HG03196 (cell line): ENCODE data around the gene NLGN1.

Experiments
- ATAC-seq: cut with Tn5 transposase; IDR thresholded peaks from one replicate; pipeline ENCODE4 v1.9.1; 2021; ENCODE audit not compliant: unreplicated experiment

Gene NLGN1

DNA sequence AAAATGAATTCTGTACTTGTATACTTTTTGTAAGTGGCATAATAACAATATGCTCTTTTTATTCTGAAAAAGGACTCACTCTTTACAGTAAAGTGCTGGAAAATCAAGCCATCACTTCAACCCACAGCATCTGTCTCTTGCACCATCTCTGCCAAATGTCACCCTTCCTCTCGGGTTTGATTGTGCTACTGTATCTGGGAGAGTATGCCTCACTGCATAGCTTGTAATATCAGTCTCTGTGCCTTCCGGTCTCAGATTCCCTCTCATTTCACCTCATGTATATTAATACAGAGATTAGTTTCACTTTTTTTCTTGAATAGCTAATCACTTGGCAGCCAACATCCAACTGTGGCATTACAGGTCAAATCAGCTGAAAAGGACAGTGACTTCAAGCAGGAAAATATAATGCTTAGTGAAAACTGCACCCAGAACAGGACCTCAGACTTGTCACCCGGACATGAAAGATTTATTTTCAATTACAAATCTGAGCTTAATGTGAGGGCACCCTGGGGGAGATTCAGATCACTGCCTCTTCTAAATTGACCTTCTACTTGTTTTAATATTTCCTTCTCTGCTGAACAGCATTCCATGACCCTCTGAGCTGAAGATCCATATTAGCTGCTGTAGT lies 855.8 kb downstream of the NLGN1 start:
- ATAC-seq, result no peak

- ATAC-seq, result no peak
Observed at GRCh38 chr3:174253940-174254339, 856.4 kb downstream of the NLGN1 start.

DNA sequence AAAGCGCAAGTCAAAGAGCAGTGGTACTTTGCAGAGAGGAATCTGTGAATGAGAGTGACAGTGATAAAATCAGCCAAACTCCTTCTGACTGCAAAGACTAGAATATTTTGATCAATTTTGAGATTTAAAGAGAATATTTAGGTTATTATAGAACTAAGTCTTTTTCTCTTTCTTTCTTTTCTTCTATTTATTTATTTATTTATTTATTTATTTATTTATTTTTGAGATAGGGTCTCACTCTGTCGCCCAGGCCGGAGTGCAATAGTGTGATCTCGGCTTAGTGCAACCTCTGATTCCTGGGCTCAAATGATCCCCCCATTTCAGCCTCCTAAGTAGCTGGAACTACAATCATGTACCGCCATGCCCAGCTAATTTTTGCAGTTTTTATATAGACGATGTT lies 857.9 kb downstream of the NLGN1 start:
- no peak for ATAC-seq

GRCh38 chr3:174266476-174266875 lies 868.9 kb downstream of the NLGN1 start:
- no peak for ATAC-seq

- no peak for ATAC-seq
Observed at GRCh38 chr3:174268061-174268460, 870.5 kb downstream of the NLGN1 start.

DNA sequence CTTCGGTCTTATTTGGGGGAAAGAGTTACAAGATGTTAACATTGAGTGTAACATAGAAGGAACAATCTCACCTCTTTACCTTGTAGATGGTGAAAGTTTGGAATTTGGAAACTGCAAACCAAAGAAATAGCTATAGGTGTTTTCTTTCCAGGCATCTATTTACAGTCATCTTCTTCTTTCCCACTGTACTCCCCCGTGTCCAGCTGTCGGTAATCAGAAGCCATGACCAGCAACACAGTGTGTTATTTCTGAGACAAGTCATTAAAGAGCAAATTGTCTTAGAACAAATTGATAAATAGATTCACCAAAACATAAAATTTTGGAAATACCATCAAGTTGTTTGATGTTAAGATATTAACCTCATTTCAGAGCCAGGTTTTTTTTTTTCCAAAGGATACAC lies 871.0 kb downstream of the NLGN1 start:
- ATAC-seq, result no peak

DNA sequence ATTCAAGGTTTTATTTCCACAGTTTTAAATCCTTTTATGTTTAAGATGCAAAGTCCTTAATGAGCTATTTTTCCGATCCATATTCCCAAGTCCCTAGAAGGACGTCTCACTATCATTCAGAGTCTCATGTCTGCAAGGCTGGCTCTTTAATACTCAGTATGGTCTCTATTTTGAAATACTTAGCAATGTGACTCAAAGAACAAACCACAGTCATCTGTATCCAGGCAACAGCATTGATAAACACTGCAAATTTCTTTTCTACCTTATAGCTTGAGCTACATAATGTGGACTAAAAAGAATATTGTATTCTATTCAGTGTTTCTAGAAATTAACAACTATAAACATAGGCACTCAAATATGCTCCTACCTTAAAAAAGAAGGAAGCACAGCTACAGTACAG lies 873.3 kb downstream of the NLGN1 start:
- ATAC-seq, result no peak

GRCh38 chr3:174275336-174275735 lies 877.8 kb downstream of the NLGN1 start:
- no peak for ATAC-seq

- ATAC-seq, result no peak
Observed at GRCh38 chr3:174276826-174277225, 879.3 kb downstream of the NLGN1 start.

DNA sequence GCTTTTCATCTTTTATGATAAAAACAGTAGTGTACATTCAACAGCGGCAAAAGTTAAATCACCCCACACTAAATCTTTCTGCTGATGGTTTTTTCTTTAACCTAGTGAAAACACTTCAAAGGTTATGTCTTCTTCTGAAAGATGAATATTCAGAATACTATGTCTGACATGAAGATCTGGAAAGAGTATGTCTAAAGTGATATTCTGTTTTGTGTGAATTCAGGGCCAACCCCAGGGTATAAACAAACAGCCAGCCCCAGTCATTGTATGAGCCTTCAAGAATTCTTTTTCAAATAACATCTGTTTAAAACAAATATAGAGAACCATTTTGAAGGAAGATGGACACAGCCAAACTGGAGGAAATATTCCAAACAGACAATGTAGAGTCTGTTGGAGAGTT lies 880.5 kb downstream of the NLGN1 start:
- no peak for ATAC-seq

- ATAC-seq, result no peak
Observed at GRCh38 chr3:174280186-174280585, 882.6 kb downstream of the NLGN1 start.

- no peak for ATAC-seq
Observed at GRCh38 chr3:174285242-174285864, 887.8 kb downstream of the NLGN1 start.

- ATAC-seq, result no peak
Observed at GRCh38 chr3:174287705-174288104, 890.2 kb downstream of the NLGN1 start.

- no peak for ATAC-seq
Observed at GRCh38 chr3:174294616-174295015, 897.1 kb downstream of the NLGN1 start.

DNA sequence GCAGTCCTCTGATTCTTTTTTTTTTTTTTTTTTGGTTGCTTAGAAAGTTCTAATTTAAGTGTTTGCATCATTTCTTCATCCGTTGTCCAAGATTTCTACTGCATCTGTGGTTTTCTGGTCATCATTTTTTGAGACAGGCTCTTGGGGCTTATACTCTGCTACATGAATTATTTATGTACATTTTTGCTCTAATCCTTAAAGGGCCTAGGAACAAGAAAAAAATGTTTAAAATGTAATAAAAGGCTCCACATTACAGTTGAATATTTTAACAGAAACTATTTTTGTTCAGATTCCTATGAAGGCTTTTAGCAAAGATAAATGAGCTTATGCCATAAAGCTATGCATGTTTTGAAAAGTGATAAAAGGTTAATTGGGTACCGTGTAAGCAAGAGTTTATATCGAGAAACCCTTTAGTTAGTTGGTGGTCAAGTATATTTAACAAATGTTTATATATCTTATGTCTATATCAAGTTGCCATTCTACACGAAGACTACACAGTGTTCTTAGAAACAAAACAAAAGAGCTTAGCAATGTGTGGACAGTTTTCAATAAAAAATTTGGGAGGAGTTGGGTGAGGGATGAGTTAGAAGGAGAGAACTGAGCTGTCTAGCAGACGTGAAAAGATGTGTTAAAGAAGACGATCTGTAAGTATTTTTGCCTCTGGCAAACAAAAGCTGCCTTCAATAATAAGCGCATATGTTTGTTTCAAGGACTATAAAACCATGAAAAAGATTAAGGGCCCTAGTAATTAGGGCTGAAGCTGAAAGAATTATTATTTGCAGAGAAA lies 898.0 kb downstream of the NLGN1 start:
- no peak for ATAC-seq

DNA sequence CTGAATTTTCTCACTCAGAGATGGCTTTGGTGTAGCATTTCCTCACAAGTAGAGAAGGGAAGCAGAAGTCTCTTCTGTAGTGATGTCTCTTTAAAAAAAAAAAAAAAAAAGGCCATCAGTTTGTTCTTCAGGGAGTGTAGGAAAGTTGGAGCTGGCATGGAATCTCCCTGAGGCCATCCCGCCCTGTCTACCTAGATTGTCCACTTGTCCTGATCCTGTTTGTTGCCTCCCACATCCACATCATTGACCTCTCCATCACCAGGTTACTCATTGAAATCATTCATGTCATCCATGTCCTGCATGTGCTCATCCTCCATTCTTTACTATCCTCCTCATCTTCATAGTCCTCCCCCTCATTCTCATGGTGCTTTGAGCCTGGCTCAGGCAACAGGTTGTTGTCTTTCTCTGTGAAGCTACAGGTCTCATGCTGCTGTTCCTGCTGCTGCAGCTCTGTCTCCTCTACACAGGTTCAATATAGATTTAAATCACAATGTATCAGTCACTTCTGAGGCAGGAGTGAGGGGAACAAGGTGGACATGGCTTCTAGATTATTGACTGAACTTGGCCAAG lies 905.3 kb downstream of the NLGN1 start:
- ATAC-seq, result no peak

GRCh38 chr3:174303907-174304560 lies 906.5 kb downstream of the NLGN1 start:
- ATAC-seq, result no peak

DNA sequence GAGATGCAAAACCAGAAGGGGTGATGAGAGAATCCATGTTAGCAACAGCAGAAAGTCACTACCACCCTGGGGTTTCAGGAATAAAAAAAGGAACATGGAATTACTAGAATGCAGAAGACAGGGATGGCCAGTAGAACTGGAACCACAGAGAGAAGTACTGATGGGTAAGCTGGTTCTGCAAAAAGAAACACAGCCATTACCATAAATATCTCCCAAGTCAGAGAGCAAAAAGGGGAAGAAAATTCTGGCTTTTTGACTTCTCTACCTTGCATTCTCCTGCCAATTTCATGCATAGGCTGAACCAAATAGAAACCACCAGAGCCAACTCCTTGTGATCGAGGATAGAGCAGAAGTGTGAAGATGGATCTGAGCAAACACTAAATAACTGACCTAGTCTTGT lies 911.2 kb downstream of the NLGN1 start:
- ATAC-seq, result no peak

GRCh38 chr3:174310475-174310983 lies 913.0 kb downstream of the NLGN1 start:
- no peak for ATAC-seq

DNA sequence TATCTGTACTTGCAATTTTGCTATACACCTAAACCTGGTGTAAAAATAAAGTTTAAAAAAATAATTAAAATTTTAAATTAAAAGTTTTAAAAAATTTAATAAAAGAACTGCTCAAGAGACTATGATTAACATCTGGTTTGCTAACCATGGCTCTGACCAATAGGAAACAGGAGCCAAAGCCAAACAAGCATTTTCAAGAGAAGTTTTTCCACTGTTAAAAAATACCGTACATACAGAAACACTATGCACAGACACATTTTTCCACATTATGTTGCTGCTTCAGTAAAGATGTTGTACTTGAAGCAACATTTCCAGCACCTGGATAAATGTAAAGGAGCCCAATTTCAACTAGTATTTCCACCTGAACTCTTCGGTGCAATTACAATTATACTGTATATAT lies 917.7 kb downstream of the NLGN1 start:
- no peak for ATAC-seq

GRCh38 chr3:174317005-174317404 lies 919.5 kb downstream of the NLGN1 start:
- no peak for ATAC-seq
